ENCODE results near the gene NGEF. TPM values are rescaled to one million over a fixed set of nuclear protein-coding genes. Genes with fewer than 3 reads are reported as not detected.
A peak's percentile ranks its signal among the peaks of the same experiment; 100 is the strongest.

The NGEF gene
- total RNA-seq, 1 donor from 2014 or later, result 0.16 TPM

GRCh38 chr2:232876161-232876977 is 136.7 kb downstream of the NGEF start:
- DNase-seq (ENCODE audit: low read depth) (no peak), FAIRE-seq (no peak)
- H3K27ac Mint-ChIP-seq (ENCODE audit: unreplicated experiment), result no peak overlapping the region
- Histone ChIP-seq H3K27me3 (ENCODE audit: insufficient read depth, low read length) (no peaks in the 10 kb centered on the region), H3K79me2 (ENCODE audit: insufficient read depth, low read length) (no peaks in the 10 kb centered on the region), H3K9ac (ENCODE audit: low read length) (peak overlapping the region; percentile 27), H4K20me1 (ENCODE audit: insufficient read depth, low read length) (no peaks in the 10 kb centered on the region), H2AFZ (ENCODE audit: low read depth, low read length) (peak overlapping the region; percentile 26), H3K36me3 (ENCODE audit: insufficient read depth, low read length) (no peaks in the 10 kb centered on the region), H3K4me1 (ENCODE audit: insufficient read depth, low read length) (no peaks in the 10 kb centered on the region), H3K9me3 (ENCODE audit: insufficient read depth, low read depth, low read length) (no peaks in the 10 kb centered on the region), H3K27ac (ENCODE audit: low read depth, low read length) (no peak overlapping the region), H3K4me2 (ENCODE audit: low read length) (peak overlapping the region; percentile 85), H3K4me3 (ENCODE audit: insufficient read depth, low read depth, low read length) (peak overlapping the region; percentile 57)
- H3K27me3 Mint-ChIP-seq (ENCODE audit: low read depth, unreplicated experiment), result peaks cover 15% of the 10 kb centered on the region
- H3K4me1 Mint-ChIP-seq (ENCODE audit: low read depth, unreplicated experiment), result no peaks in the 10 kb centered on the region
- TF ChIP-seq, protein P1, sequence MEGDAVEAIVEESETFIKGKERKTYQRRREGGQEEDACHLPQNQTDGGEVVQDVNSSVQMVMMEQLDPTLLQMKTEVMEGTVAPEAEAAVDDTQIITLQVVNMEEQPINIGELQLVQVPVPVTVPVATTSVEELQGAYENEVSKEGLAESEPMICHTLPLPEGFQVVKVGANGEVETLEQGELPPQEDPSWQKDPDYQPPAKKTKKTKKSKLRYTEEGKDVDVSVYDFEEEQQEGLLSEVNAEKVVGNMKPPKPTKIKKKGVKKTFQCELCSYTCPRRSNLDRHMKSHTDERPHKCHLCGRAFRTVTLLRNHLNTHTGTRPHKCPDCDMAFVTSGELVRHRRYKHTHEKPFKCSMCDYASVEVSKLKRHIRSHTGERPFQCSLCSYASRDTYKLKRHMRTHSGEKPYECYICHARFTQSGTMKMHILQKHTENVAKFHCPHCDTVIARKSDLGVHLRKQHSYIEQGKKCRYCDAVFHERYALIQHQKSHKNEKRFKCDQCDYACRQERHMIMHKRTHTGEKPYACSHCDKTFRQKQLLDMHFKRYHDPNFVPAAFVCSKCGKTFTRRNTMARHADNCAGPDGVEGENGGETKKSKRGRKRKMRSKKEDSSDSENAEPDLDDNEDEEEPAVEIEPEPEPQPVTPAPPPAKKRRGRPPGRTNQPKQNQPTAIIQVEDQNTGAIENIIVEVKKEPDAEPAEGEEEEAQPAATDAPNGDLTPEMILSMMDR (IDR thresholded peaks at IDR 0.05; ENCODE audit: insufficient read depth, low read depth, low read length), result no peak
- peak; percentile 63 for TF ChIP-seq EZH2 (IDR thresholded peaks at IDR 0.05; ENCODE audit: insufficient read depth, low read length)
- no peaks in the 10 kb centered on the region for H3K9me3 Mint-ChIP-seq (ENCODE audit: unreplicated experiment)
- peaks cover 6% of the 10 kb centered on the region for H3K36me3 Mint-ChIP-seq (ENCODE audit: low read depth, unreplicated experiment)
- no peak overlapping the region for H3K4me3 Mint-ChIP-seq (ENCODE audit: unreplicated experiment)

DNA sequence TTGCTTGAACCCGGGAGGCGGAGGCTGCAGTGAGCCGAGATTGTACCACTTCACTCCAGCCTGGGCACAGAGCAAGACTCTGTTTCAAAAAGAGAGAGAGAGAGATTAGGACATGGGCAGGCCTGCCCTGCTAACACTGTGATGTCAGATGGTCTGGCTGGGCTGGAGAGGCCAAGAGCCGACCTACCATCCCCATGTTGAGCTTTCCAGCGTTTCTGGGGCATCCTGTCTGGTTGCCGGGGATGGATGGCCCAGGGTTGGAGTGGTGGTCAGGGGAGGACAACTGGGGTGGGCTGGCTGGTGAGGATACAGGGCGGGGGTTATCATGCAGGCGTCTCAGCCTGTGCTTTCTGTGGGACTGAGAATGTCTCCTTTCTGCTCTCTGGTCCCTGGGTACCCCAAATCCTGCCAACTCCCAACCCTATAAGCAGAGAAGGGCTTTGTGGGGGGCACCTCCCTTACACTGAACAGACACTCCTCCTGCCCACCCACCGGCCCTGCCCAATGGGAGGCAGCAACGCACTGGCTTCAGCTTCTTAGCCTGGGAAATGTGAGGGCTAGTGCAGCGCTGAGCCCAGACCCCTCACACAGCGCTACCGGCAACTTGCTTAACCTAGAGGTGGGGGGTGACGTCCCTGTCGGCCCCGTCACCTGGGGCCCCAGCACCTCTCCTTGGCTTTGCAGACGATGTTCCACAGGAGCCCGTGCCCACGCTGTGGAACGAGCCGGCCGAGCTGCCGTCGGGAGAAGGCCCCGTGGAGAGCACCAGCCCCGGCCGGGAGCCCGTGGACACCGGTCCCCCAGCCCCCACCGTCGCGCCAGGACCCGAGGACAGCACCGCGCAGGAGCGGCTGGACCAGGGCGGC is 137.6 kb downstream of the NGEF start:
- Histone ChIP-seq H3K36me3 (ENCODE audit: insufficient read depth, low read length) (no peaks in the 10 kb centered on the region), H2AFZ (ENCODE audit: low read depth, low read length) (no peak overlapping the region), H3K27ac (ENCODE audit: low read depth, low read length) (no peak overlapping the region), H3K9me3 (ENCODE audit: insufficient read depth, low read depth, low read length) (no peaks in the 10 kb centered on the region), H3K27me3 (ENCODE audit: insufficient read depth, low read length) (no peaks in the 10 kb centered on the region), H3K4me3 (ENCODE audit: insufficient read depth, low read depth, low read length) (peak overlapping the region; percentile 17), H3K79me2 (ENCODE audit: insufficient read depth, low read length) (no peaks in the 10 kb centered on the region), H3K9ac (ENCODE audit: low read length) (no peak overlapping the region), H3K4me1 (ENCODE audit: insufficient read depth, low read length) (no peaks in the 10 kb centered on the region), H4K20me1 (ENCODE audit: insufficient read depth, low read length) (no peaks in the 10 kb centered on the region), H3K4me2 (ENCODE audit: low read length) (peak overlapping the region; percentile 58)
- FAIRE-seq, result no peak
- no peak for DNase-seq (ENCODE audit: low read depth)
- H3K9me3 Mint-ChIP-seq (ENCODE audit: unreplicated experiment), result no peaks in the 10 kb centered on the region
- peaks cover 15% of the 10 kb centered on the region for H3K27me3 Mint-ChIP-seq (ENCODE audit: low read depth, unreplicated experiment)
- H3K27ac Mint-ChIP-seq (ENCODE audit: unreplicated experiment), result no peak overlapping the region
- H3K4me3 Mint-ChIP-seq (ENCODE audit: unreplicated experiment), result peak overlapping the region; percentile 60
- peaks cover 8% of the 10 kb centered on the region for H3K36me3 Mint-ChIP-seq (ENCODE audit: low read depth, unreplicated experiment)
- H3K4me1 Mint-ChIP-seq (ENCODE audit: low read depth, unreplicated experiment), result no peaks in the 10 kb centered on the region
- TF ChIP-seq, protein P1 (IDR thresholded peaks at IDR 0.05; ENCODE audit: insufficient read depth, low read depth, low read length), result no peak
- peak; percentile 23 for TF ChIP-seq EZH2 (IDR thresholded peaks at IDR 0.05; ENCODE audit: insufficient read depth, low read length)
